CMK (cell line): Measurements from ENCODE around the gene SLC6A2.

Experiments used
- DNase-seq: peaks from one replicate; pipeline ENCODE4 v3.0.0-alpha.2; 2010; ENCODE audit warnings: low read depth

Gene SLC6A2

DNA sequence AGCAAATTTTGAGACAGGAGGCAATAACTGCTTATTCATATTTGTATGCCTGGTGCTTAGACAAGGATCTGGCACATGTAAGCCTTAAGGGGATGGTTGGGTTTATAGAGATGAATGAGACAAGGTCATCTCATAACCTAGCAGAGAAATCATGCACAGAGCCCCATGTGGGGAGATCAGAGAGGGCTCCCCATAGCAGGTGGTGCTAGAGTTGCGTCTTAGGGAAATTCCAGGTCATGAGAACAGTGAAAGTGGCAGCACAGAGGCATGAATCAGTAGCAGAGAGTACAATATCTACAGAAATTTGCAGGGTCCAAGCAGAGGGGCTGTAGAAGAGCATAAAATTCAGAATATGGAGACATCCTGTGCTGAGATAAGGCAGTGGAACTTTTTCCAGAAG lies 57.3 kb downstream of the SLC6A2 start:
- no peak for DNase-seq

DNA sequence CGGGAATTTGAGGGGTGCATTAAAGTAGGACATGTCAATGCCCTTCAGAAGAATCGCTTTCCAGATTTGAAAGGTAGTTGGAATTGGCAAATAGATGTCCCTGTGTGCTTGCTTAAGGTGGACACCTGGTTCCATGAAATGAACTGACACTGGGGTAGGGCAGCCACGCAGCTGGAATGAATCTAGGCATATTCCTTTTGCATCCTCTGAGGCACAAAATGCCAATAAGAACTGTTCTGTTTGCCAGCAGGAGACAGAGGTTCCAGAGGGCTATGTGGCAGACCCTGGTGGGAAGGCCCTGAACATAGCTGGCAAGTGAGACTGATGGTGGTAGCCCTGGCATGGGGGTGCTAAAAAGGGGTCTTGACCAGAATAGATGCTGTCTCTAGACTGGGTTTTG lies 61.5 kb downstream of the SLC6A2 start:
- no peak for DNase-seq

DNA sequence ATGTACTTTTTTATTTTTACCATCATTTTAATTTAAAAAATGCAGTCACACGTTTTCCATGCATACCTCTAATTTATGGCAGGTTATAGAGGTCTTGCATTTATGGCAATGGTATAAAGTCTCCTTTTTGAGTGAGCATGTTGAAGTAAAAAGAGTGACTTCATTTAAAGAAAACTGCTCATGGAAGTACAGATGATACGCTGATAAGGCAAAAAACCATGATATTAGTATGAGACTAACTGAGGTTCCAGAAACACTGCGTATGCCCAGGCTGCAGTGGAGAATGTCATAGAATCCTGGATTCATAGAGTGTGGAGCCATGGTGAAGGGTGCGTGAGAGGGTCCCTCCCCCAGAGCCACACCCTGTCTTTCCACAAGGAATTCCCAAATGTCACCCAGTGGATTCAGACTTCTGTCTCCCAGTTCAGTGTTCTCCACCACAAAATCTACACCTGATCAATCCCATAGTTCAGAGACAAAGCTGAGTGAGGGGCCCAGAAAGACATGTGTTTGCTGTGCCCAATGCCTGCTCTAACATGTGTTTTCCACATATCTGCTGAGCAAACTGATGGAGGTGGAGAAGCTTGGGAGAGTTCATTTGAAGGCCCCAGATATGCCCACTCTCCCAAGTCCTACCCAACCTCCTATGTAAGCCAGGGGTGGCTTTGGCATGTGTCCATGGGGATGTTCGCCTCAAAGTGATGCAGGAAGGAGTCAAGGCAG lies 69.4 kb downstream of the SLC6A2 start:
- no peak for DNase-seq

- DNase-seq = no peak
Measured at GRCh38 chr16:55728797-55729196, 73.0 kb downstream of the SLC6A2 start.

DNA sequence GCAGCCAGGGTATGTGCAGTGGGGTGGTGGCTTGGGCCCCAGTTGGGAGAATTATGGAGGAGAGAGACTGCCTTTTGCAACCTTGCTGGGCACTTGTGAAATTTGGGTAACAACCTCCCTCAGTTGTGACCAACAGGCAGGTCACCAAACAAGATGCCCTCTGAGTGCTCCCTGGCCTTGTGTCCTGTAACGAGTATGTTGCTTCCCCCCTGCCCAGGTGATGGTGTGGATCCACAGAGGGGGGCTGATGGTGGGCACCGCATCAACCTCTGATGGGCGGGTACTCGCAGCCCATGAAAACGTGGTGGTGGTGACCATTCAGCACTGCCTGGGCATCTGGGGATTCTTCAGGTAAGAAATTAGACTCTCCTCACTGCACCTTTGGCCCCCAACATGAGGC lies 74.3 kb downstream of the SLC6A2 start:
- DNase-seq = no peak

- no peak for DNase-seq
Measured at GRCh38 chr16:55732496-55732895, 76.7 kb downstream of the SLC6A2 start.

GRCh38 chr16:55734665-55735064 lies 78.9 kb downstream of the SLC6A2 start:
- DNase-seq = no peak

GRCh38 chr16:55735120-55735781 lies 79.5 kb downstream of the SLC6A2 start:
- DNase-seq = no peak

- no peak for DNase-seq
Measured at GRCh38 chr16:55736671-55737070, 80.9 kb downstream of the SLC6A2 start.

GRCh38 chr16:55737318-55737717 lies 81.5 kb downstream of the SLC6A2 start:
- no peak for DNase-seq

GRCh38 chr16:55737966-55738365 lies 82.2 kb downstream of the SLC6A2 start:
- no peak for DNase-seq

GRCh38 chr16:55746081-55746480 lies 90.3 kb downstream of the SLC6A2 start:
- DNase-seq = no peak

DNA sequence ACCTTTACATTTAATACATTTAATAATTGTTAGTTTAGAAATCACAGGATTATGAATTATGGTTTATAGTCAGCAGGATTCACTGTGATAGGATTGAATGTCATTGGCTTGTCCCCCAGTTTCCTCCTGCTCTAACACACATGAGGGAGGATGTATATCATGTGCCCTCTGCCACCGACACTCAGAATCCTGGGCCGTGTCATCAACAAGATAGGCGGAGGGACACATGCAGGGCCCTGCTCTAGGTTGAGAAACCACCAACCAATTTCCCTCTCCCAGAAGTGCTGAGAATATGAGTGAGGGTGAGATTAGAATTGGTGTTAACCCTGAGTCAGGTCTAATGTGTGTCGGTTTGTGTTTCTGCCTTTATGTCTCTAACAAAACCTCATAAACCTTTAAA lies 92.0 kb downstream of the SLC6A2 start:
- no peak for DNase-seq

DNA sequence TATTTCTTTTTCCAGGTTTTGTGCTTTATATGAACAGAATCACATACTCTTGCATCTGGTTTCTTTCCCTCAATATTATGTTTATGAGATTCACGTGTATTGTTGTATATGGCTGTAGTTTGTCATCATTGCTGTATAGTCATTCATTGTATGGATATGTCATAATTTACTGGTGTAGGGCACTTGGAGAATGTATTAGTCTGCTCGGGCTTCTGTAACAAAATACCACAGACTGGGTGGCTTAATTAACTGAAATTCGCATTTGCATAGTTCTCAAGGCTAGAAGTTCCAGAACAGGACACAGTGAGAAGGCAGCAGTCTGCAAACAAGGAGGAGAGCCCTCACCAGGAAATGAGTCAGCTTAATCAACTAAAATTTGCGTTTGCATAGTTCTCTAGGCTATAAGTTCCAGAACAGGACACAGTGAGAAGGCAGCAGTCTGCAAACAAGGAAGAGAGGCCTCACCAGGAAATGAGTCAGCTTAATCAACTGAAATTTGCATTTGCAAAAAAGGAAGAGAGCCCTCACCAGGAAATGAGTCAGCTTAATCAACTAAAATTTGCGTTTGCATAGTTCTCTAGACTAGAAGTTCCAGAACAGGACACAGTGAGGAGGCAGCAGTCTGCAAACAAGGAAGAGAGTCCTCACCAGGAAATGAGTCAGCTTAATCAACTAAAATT lies 96.8 kb downstream of the SLC6A2 start:
- peak; percentile 49 for DNase-seq

DNA sequence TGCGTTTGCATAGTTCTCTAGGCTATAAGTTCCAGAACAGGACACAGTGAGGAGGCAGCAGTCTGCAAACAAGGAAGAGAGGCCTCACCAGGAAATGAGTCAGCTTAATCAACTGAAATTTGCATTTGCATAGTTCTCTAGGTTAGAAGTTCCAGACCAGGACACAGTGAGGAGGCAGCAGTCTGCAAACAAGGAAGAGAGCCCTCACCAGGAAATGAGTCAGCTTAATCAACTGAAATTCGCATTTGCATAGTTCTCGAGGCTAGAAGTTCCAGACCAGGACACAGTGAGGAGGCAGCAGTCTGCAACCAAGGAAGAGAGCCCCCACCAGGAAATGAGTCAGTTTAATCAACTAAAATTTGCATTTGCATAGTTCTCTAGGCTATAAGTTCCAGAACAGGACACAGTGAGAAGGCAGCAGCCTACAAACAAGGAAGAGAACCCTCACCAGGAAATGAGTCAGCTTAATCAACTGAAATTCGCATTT lies 97.4 kb downstream of the SLC6A2 start:
- DNase-seq = peak; percentile 38
